Urinary bladder (tissue), 4 donors: Measurements from ENCODE around the gene KIR3DL1. TPM values are rescaled to one million over a fixed set of nuclear protein-coding genes. Genes with fewer than 3 reads are reported as not detected.
"Not testable (repeated sequence)": the region's sequence is repeated elsewhere in the genome, so short reads cannot be mapped to it uniquely, and the experiment has no call there.

Experiments used
- DNase-seq: peaks from one replicate; pipeline ENCODE4 v3.0.0-alpha.2; 2015; ENCODE audit errors: extremely low spot score
- H3K27ac ChIP-seq: one replicate; pipeline ENCODE4 v1.5.1; 2013; ENCODE audit warnings: low read depth, mild to moderate bottlenecking, moderate library complexity
- H3K36me3 ChIP-seq: one replicate; pipeline ENCODE4 v1.6.1; 2013; ENCODE audit warnings: mild to moderate bottlenecking, moderate library complexity; ENCODE audit not compliant: insufficient read depth
- H3K4me1 ChIP-seq: one replicate; pipeline ENCODE4 v1.6.1; 2013; ENCODE audit warnings: mild to moderate bottlenecking, moderate library complexity; ENCODE audit not compliant: insufficient read depth
- H3K4me3 ChIP-seq: one replicate; pipeline ENCODE4 v1.5.1; 2013; ENCODE audit warnings: low read depth, low read length
- WGBS: extraction: QIAGEN DNeasy Blood & Tissue Kit; methylation state at CpG from one replicate; pipeline ENCODE4 v1.1.7; 2013; 5-methylcytosine and 5-hydroxymethylcytosine counted together
- polyA plus RNA-seq: library from polyadenylated mRNA; stranded (reverse); fragments of 200-250 nt; gene quantifications from one replicate; pipeline ENCODE4 v1.2.3, GENCODE V29; 2013
- total RNA-seq: library from RNA; depleted of rRNA; stranded (reverse); fragments of >200 nt; gene quantifications from one replicate; pipeline ENCODE4 v1.2.3, GENCODE V29; 2014
- donor health status: healthy with polysubstance abuse.
- donor health status: healthy.

Gene KIR3DL1
- total and polyA plus RNA-seq, 2 donors = not detected

GRCh38 chr19:54791476-54791875 is 24.8 kb upstream of the KIR3DL1 start:
- Histone ChIP-seq H3K4me1 (no peaks in the 10 kb centered on the region), H3K4me3 (no peak overlapping the region), H3K27ac (no peak overlapping the region), H3K36me3 (no peaks in the 10 kb centered on the region)
- no peak for DNase-seq
- 66% methylated on average over 6 of the region's 6 CpGs for WGBS

DNA sequence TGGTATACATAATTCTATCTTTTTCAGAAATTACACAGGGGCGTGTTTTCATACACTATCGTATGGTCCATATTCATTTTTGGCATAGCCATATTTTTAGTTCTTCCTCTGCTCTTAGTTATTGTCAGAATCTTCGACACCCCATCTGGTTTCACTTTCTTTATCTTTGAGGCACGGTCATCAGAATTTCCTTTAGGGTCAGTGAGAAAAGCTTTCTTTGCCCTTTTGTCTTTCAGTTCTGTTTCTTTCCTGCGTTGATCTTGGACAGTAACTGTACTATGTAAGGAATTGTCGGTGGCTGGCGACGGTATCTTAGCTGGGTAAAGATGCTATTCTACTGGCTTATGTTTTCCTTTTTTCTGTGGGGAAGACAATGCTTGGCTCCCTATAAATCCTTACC is 23.5 kb upstream of the KIR3DL1 start:
- DNase-seq = no peak
- Histone ChIP-seq H3K4me1 (no peaks in the 10 kb centered on the region), H3K36me3 (no peaks in the 10 kb centered on the region), H3K4me3 (no peak overlapping the region), H3K27ac (no peak overlapping the region)
- 66% methylated on average over 8 of the region's 8 CpGs for WGBS

DNA sequence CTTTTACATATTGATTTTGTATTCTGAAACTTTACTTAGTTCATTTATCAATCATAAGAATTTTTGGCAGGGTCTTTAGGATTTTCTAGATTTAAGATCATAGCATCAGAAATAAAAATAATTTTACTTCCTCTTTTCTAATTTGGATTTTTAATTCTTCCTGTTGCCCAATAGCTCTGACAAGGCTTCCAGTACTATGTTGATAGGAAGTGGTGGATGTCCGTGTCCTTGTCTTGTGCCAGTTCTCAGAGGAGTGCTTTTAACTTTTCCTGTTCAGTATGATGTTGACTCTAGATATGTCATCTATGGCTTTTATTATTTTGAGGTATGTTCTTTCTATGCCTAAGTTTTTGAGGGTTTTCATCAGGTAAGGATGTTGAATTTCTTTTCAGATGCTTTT is 20.5 kb upstream of the KIR3DL1 start:
- Histone ChIP-seq H3K4me1 (no peaks in the 10 kb centered on the region), H3K4me3 (no peak overlapping the region), H3K36me3 (no peaks in the 10 kb centered on the region), H3K27ac (no peak overlapping the region)
- 62% methylated on average over 1 of the region's 1 CpG for WGBS
- DNase-seq = no peak

DNA sequence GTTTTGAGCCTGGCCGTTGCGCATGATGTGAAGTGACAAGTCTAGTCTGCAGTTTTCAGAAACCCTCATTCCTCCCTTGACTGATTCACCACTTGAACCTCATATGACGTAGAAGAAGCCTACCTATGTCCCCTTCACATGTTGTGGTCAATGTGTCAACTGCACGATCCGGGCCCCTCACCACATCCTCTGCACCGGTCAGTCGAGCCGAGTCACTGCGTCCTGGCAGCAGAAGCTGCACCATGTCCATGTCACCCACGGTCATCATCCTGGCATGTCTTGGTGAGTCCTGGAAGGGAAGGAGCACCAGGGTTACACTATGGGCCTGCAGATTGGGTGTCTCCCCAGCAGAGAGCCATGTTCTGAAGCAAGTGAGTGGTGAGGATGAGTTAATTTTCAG is 12.9 kb upstream of the KIR3DL1 start, which contains the start of gene KIR2DL4:
Gene KIR2DL4, plus strand, starts transcription at position 201 of the 400 bp plus-strand sequence. Its CDS starts 42 bp downstream, at position 243.
- 82% methylated on average over 10 of the region's 10 CpGs for WGBS

DNA sequence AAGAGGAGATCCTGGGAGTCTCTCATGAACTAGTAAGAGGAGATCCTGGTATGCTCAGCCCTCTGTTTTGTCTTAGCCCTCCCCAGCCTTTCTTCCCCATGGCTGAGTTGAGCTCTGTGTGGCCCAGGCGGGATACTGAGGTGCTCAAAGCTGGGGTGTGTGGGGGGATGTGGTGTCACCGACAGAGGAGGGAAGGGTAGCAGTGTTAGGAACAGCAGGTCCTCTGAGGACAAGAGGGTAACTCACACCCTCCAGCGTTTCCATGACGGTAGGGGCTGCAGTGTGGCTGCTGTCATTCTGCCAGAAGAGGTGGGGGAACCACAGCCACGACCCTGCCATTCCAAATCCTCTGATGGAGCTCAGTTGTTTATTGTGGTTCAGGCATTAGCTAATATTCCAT is 12.2 kb upstream of the KIR3DL1 start:
- no peak for DNase-seq
- H3K27ac ChIP-seq = no peak overlapping the region
- no peaks in the 10 kb centered on the region for H3K36me3 ChIP-seq
- H3K4me1 ChIP-seq = no peaks in the 10 kb centered on the region
- WGBS = 64% methylated on average over 5 of the region's 5 CpGs
- H3K4me3 ChIP-seq = no peak overlapping the region

More for the DNA sequence above, 12.9 kb upstream of the KIR3DL1 start, which contains the start of gene KIR2DL4:
- DNase-seq = no peak
- H3K4me3 ChIP-seq = no peak within 1 kb of the TSS
- H3K4me1 ChIP-seq = no peaks in the 10 kb centered on the region
- H3K36me3 ChIP-seq = no peaks in the 10 kb centered on the region
- H3K27ac ChIP-seq = no peak within 1 kb of the TSS

- H3K27ac ChIP-seq = no peak overlapping the region
- 89% methylated on average over 10 of the region's 10 CpGs for WGBS
- H3K36me3 ChIP-seq = no peaks in the 10 kb centered on the region
- DNase-seq = no peak
- no peak overlapping the region for H3K4me3 ChIP-seq
- no peaks in the 10 kb centered on the region for H3K4me1 ChIP-seq
These were observed 11.7 kb upstream of the KIR3DL1 start for GRCh38 chr19:54804571-54804970.

DNA sequence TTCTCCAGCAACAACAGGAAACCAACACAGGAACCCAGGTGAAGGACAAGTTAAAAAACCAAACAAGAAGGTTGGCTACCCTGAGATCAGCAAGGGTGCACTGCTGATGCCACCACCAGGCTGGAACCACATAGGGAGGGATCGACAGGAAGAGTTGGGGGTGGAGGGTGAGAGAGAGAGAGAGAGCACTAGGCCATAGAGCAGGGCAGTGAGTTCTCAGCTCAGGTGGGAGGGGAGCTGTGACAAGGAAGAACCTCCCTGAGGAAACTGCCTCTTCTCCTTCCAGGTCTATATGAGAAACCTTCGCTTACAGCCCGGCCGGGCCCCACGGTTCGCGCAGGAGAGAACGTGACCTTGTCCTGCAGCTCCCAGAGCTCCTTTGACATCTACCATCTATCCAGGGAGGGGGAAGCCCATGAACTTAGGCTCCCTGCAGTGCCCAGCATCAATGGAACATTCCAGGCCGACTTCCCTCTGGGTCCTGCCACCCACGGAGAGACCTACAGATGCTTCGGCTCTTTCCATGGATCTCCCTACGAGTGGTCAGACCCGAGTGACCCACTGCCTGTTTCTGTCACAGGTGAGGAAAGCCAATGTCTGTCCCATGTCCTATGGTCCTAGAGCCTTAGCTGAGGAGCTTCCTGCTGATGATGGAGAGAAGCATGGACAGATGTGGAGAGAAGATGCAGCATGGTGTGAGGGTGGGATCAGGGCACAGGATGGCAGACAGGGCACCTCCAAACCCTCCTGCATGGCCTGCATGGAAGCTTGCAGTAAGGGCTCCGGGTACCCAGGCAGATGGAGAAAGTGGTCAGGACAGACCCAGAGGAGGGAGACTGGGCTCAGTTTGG is 10.4 kb upstream of the KIR3DL1 start:
- Histone ChIP-seq H3K4me1 (no peaks in the 10 kb centered on the region), H3K4me3 (no peak overlapping the region), H3K36me3 (no peaks in the 10 kb centered on the region), H3K27ac (no peak overlapping the region)
- no peak for DNase-seq
- 83% methylated on average over 14 of the region's 14 CpGs for WGBS

GRCh38 chr19:54806516-54806838 is 9.8 kb upstream of the KIR3DL1 start:
- no peak overlapping the region for H3K27ac ChIP-seq
- whole genome bisulfite sequencing = 56% methylated on average over 2 of the region's 2 CpGs
- H3K4me1 ChIP-seq = no peaks in the 10 kb centered on the region
- no peaks in the 10 kb centered on the region for H3K36me3 ChIP-seq
- no peak for DNase-seq
- no peak overlapping the region for H3K4me3 ChIP-seq

- not testable (repeated sequence) for H3K27ac ChIP-seq, H3K36me3 ChIP-seq, H3K4me3 ChIP-seq, H3K4me1 ChIP-seq, DNase-seq
- 57% methylated on average over 3 of the region's 3 CpGs for WGBS
These were observed 1.7 kb upstream of the KIR3DL1 start for GRCh38 chr19:54814571-54814970.

- H3K36me3 ChIP-seq = no peaks in the 10 kb centered on the region
- WGBS = 79% methylated on average over 15 of the region's 15 CpGs
- no peak overlapping the region for H3K4me3 ChIP-seq
- no peak overlapping the region for H3K27ac ChIP-seq
- H3K4me1 ChIP-seq = no peaks in the 10 kb centered on the region
- no peak for DNase-seq
These were observed 1.6 kb downstream of the KIR3DL1 start for GRCh38 chr19:54817670-54818536.

DNA sequence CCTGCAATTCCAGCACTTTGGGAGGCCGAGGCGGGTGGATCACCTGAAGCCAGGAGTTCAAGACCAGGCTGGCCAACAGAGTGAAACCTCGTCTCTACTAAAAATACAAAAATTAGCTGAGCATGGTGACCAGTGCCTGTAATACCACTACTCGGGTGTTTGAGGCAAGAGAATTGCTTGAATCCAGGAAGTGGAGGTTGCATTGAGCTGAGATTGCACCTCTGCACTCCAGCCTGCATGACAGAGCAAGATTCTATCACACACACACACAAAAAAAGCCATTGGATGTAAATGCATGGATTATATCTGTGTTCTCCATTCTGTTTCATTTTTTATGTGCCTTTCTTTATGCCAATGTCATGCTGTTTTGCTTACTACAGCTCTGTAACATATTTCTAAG is 8.1 kb downstream of the KIR3DL1 start:
- DNase-seq, H3K4me3 ChIP-seq, H3K36me3 ChIP-seq, H3K4me1 ChIP-seq, H3K27ac ChIP-seq: not testable (repeated sequence)
- 68% methylated on average over 4 of the region's 4 CpGs for WGBS

DNA sequence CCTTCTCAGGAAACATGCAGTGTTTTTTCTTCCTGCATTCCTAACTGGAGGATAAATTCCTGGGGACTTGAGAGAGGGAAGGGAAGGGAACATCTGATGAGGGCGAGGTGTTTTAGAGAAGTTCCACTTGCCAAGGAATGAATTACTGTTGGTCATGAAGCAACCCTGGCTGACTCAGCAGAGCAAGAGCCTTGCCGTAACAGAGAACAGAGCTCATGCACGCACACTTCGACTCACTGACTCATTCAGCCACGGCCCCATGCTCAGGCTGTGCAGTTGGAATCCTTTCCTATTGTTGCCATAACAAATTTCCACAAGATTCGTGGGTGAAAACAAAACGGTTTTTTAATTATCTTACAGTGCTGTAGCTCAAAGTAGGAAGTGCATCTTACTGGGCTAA is 9.1 kb downstream of the KIR3DL1 start:
- H3K4me1 ChIP-seq, H3K4me3 ChIP-seq, H3K27ac ChIP-seq, H3K36me3 ChIP-seq, DNase-seq: not testable (repeated sequence)
- 74% methylated on average over 7 of the region's 7 CpGs for WGBS

- DNase-seq, H3K4me1 ChIP-seq, H3K4me3 ChIP-seq, H3K36me3 ChIP-seq, H3K27ac ChIP-seq: not testable (repeated sequence)
- 72% methylated on average over 7 of the region's 8 CpGs for WGBS
These were observed 11.8 kb downstream of the KIR3DL1 start for GRCh38 chr19:54828064-54828463.

- H3K4me3 ChIP-seq, H3K36me3 ChIP-seq, DNase-seq, H3K27ac ChIP-seq, H3K4me1 ChIP-seq: not testable (repeated sequence)
- WGBS = 88% methylated on average over 14 of the region's 14 CpGs
These were observed 16.2 kb downstream of the KIR3DL1 start, which contains the start of gene KIR2DS4 for GRCh38 chr19:54832496-54832895. Gene KIR2DS4 (plus strand): TSS chr19:54832676.
